ENCODE results near the gene C1QTNF12.

GRCh38 chr1:1272341-1273208 is 26.1 kb upstream of the C1QTNF12 start:
- TF ChIP-seq CTCF (IDR thresholded peaks at IDR 0.05) (no peak), POLR2AphosphoS5 (IDR thresholded peaks at IDR 0.05) (no peak), POLR2A (IDR thresholded peaks at IDR 0.05; ENCODE audit: low read depth) (no peak)
